ENCODE data around the gene DNM1.

GRCh38 chr9:128252317-128253139 lies 49.3 kb downstream of the DNM1 start:
- TF ChIP-seq NFIC (IDR thresholded peaks at IDR 0.05) = no peak
- TF ChIP-seq TAF1 (IDR thresholded peaks at IDR 0.05; ENCODE audit: low read depth) = no peak
